GM19467 (cell line): ENCODE measurements around the gene CD1E.
"Not testable (repeated sequence)": the region's sequence is repeated elsewhere in the genome, so short reads cannot be mapped to it uniquely, and the experiment has no call there.

Experiments
- ATAC-seq: cut with Tn5 transposase; IDR thresholded peaks from one replicate; pipeline ENCODE4 v1.9.1; 2021; ENCODE audit warnings: mild to moderate bottlenecking, moderate library complexity; ENCODE audit not compliant: unreplicated experiment

Gene CD1E

DNA sequence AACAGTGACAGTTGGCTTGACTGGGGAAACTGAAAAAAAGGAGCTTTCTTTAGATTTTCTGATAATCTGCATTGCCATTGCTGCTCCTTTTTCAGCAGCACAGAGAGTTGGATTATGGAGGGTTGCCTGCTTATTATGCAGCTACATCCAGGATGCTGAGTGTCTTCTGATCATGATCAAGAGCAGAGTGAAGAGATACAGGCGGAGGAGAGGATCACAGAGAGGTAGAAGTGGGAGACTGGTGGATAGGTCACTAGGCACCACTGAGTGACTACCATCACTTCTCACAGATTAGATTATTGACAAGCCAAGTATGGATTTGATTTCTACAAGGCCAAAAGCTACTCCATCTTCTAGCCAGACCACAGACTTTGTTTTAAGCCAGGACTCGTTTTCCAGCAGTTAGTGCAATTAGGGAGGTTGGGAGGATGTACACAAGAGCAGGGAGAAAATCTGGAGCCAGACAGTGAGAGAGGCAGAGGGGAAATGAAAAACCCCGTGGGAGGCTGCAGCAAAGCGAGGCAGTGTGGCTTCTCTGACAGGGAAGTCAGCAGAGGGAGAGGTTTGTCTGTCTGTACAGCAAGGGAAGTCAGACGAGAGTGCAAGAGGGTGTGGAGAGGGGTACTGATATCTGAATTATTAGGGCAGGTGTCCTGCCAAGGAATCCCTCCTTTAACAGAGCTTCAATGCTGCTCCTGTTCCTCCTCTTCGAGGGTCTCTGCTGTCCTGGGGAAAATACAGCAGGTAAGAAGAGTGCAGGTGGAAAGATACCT, at the start of gene CD1E:
Gene CD1E (plus strand): TSS at position 592 of the 773 bp plus-strand sequence. CDS start 95 bp downstream, at position 687.
- ATAC-seq, result no peak

DNA sequence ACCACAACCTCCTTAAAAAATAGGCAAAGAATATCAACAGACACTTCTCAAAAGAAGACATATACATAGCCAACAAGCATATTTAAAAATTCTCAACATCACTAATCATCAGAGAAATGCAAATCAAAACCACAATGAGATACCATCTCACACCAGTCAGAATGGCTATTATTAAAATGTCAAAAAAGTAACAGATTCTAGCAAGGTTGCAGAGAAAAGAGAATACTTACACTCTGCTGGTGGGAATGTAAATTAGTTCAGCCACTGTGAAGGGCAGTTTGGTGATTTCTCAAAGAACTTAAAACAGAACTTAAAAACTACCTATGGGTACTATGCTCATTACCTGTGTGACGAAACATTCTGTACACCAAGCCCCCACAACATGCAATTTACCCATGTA, 43.1 kb upstream of the CD1E start:
- ATAC-seq, result no peak

DNA sequence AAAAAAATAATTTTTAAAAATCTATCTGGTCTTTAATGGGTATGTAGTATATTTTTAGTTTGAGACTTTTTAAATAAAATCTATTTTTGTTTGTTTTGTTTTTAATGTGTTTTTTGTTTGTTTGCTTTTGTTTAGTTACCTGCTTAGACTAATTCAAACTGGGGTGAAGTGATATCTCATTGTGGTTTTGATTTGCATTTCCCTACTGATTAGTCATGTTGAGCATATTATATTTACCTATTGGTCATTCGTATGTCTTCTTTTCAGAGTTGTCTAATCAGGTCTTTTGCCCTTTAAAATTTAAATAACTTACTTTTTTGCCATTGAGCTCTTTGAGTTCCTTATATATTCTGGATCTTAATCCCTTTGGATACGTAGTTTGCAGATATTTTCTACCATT, 42.6 kb upstream of the CD1E start:
- no peak for ATAC-seq

DNA sequence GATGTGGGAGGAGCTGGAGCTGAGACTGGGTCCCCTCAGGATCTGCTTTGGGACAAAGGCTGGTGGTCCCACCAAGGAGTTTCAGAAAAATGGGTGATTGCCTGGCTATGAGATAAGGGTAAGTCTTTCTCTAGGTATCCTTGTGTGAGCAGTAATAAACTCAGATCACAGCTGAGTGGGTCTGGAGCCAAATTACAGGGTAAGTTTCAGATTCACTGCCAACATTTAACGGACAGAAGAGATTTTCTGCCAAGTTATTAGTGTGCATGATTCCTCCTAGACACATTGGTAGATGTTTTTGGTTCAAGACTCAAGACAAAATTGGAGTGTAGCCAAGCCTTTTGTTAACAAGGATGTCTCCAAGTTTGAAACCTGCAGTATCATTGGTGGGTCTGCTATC, 29.8 kb upstream of the CD1E start:
- no peak for ATAC-seq

DNA sequence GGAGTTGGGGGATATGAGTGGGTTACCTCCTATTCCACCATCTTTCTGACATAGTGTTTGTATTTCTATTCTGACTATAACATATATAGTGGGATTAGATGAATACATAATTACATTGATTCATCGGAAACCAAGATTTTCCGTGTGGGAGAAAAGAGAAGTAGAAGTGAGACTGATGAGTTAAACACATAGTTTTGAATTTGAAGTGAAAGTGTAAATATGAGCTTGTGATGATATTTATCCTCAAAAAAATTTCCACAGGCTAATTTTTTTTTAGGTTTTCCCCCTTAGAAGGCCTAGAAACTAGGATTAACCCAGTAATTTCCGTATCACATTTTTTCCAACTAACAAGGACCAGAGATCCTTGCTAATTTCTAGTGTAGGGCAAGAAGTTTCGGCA, 29.3 kb upstream of the CD1E start:
- no peak for ATAC-seq

DNA sequence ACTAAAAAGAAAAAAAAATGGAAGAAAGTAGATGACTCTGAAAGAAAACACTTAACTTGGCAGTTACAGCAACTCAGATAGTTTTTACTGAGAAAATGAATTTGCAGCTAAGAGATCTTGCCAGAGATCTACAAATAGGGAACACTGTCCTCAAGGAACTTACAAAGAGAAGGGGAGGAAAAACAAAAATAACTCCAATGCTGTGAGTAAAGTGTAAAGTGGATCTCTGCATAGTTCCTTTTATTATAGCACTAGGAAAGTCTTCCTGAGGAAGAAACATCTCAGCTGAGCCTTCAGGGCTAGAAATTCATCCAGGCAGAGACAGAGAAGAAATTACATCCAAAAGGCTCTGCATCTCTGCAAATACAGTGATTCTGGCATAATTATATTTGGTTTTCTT, 26.2 kb upstream of the CD1E start:
- no peak for ATAC-seq

DNA sequence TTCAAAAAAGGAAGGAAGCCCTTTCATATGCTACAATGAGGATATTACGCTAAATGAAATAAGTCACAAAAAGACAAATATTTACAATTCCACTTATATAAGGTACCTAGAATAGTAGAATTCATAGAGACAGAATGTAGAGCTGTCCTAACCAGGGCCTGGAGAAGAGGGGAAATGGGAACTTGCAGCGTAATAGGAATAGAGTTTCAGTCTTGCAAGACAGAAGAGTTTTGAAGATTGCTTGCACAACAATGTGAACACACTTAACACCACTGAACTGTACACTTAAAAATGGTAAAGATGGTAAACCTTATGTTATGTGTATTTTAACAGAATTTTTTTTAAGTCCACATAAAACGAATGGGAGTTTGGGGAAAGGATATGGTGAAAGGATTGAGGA, 25.3 kb upstream of the CD1E start:
- no peak for ATAC-seq

DNA sequence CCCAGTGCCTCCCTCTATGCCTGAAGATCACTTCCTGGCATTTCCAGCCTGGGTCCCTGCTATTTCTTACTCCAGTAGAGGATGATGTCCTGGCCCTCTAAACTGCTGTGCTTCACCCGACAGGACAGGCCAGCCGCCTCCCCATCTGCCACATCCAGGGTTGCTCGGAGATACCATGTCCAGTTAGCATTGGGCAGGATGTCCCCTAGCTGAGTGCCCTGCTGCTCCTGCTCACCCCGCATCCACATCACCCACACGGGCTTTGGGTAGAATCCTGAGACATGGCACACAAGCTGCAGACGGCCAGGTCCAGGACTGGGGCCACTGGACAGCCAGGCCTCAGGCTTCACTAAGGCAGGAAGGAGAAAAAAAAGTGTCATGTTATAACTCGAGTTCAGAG, 24.4 kb upstream of the CD1E start:
- no peak for ATAC-seq

DNA sequence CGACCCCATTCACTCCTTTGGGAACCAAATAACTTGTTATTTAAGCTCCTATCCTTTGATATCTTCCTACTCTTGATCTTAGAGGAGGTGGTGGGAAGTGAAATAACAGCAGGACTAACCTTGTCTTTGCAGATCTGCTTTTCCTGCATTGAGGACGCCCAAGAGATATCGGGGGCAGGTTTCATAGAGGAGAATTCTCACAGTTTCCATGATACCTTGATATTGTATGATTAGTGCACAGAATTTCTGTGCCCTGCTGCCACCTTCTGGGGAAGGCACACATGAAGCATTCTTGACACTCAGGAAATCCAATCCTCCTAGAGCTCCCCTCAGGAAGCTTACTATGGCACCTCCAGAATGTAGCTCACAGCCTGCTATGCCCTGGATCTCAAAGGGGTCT, 24.0 kb upstream of the CD1E start:
- no peak for ATAC-seq

DNA sequence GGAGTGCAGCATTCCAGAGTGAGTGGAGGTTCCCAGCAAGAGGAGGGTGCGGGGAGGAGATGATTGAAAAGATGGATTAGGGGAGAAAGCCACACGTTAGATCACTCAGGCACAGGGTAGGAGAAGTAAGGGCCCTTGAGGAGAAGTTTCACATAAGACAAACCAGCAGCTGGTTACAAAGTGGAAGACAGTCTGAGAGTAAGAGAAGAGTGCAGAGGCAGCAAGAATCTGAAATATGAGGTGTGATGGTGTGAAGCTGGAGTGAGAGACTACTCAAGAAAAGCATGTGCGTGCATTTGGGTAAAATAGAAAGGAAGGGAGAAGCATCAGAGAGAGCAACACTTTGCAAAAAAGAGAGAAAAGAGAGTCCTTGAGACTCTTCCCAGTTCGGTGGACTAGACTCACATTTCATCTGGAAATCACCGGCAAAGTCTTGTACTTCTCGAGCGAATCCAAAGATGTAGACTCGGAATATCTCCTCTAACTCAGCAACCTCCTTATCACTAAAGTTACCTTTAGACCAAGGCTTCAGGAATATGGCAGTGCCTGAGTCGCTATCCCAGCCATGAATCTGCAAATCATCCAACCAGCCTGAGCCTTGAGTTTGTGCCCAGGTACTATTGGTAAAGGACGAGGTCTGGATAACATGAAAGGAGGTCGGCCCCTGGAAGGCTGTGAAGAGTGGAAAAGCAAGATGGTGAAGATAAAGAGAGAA, 23.1 kb upstream of the CD1E start:
- ATAC-seq, result no peak

DNA sequence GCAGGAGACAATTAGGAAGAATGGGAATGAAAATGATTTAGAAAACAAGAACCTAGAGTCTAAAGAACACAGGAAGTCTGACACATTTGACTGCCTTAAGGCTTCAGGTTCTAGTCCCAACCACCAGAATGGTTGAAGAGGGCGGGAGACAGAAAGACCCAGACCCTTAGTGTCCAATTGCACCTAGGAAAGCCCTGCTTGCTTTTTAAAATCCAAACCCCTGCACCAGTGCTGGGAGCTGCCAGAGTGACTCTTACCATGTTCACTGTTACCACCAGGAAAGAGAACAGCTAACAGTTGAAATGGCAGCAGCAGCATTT, 22.6 kb upstream of the CD1E start:
- no peak for ATAC-seq

DNA sequence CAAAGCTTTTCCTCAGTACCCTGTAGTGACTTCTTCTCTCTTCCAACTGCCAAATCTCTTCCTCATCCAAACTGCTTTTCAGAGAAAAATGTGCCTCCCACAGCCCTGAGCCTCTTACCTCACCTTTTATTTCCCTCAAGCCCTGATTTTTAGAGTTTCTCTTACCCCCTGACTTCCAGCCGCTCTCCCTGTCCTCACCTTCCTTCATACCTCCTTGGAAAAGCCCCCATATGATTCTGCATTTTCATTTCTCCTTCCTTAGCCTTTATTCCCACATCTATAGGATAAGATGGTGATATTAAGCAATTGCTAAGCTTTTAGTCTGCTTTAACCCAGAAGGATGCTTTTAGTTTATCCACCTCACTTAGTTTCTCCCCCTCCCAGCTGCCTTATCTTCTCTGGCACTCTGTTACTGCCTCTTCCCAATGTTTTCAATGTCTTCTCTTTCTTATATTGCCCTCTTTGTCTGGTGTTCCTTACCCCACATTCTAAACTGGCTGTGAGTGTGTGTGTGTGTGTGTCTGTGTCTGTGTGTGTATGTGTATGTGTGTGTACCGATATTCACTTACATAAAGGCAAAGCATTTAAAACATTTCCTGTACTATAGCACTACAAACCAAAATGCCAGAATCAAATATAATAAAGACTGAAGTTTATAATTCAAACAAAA, 22.1 kb upstream of the CD1E start, which contains the start of gene CD1B:
Gene CD1B (minus strand): TSS at position 51 of the 670 bp plus-strand sequence. CDS start 108 bp downstream, outside the sequence.
- ATAC-seq, result no peak

DNA sequence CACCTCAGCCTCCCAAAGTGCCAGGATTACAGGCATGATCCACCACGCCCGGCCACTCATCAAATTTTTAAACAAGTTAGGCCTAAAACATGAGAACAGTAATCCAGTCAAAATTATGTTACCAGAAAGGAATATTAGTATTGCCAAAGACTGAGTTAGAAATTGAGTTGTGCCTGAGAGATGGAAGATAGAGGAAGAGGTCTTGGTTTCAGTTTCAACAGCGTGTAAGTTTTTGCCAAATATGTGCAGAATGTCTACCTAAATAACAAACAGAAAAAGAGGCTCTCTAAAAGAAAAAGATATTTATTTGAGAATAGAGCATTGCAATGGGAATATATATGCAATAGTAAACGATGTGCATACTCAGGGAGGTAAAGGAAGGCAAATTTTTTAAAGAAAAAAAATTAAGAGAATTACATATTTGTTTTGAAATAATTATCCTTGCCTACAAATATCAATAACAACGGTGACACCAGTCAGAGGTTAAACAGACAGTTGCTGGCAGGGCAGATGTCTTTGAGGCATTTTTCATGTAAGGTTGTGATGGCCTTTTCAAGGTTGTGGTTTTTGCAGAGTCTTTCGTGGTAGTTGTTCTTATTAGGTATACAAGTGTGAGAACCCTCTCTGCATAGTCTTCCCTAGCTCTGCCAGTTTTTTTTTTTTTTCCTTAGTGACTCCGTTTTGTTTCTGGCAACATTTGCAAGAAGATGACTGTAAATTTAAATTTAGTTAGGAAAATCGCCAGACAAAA, 20.1 kb upstream of the CD1E start:
- ATAC-seq, result no peak

DNA sequence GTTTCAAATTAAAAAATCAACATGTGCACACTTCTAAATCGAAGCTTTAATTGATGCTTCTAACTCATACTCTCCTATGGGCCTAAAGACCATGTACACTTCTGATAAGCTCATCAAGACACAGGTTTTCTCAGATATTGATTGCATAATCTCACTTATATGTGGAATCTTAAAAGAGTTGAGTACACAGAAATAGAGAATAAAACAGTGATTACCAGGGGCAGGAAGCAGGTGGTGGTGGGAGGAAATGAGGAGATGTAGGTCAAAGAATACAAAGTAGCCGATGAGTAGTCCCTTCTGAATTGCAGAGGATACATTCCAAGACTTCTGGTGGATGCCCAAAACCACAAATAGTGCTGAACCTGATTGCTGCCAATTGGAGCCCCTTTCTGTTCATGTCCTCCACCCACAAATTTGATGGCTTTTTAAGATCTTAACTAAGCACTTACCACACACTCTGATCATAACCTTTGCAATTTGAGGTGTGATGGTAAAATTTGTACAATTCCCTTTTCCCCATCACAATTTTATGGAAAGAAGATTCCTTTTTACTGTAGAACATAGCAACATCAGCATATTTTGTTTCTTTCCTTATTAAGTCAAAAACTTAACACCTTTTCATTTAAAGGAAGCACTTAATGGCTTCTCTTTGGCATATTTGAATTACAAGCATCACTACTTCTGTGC, 19.0 kb upstream of the CD1E start:
- ATAC-seq, result no peak

DNA sequence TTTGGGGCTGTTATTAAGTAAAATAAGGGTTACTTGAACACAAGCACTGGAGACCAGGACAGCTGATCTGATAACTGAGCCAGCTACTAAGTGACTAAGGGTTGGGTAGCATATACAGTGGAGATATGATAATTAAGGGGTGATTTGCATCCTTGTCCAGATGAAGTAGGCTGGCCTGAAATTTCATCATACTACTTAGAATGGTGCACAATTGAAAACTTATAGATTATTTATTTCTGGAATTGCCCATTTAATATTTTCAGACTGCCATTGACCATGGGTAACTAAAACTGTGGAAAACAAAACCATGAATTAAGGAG, 18.5 kb upstream of the CD1E start:
- no peak for ATAC-seq

DNA sequence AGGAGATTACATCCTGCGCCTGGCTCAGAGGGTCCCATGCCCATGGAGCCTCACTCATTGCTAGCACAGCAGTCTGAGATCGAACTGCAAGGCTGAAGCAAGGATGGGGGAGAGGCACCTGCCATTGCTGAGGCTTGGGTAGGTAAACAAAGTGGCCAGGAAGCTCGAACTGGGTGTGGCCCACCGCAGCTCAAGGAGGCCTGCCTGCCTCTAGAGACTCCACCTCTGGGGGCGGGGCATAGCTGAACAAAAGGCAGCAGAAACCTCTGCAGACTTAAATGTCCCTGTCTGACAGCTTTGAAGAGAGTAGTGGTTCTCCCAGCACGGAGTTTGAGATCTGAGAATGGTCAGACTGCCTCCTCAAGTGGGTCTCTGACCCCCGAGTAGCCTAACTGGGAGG, 17.3 kb upstream of the CD1E start:
- ATAC-seq, result not testable (repeated sequence)

DNA sequence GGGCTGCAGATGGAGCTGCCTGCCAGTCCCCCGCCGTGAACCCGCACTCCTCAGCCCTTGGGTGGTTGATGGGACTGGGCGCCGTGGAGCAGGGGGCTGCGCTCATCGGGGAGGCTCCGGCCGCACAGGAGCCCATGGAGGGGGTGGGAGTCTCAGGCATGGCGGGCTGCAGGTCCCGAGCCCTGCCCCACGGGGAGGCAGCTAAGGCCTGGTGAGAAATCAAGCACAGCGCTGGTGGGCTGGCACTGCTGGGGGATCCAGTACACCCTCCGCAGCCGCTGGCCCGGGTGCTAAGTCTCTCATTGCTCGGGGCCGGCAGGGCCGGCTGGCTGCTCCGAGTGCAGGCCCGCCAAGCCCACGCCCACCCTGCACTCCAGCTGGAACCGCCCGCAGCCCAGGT, 4.7 kb upstream of the CD1E start:
- not testable (repeated sequence) for ATAC-seq

DNA sequence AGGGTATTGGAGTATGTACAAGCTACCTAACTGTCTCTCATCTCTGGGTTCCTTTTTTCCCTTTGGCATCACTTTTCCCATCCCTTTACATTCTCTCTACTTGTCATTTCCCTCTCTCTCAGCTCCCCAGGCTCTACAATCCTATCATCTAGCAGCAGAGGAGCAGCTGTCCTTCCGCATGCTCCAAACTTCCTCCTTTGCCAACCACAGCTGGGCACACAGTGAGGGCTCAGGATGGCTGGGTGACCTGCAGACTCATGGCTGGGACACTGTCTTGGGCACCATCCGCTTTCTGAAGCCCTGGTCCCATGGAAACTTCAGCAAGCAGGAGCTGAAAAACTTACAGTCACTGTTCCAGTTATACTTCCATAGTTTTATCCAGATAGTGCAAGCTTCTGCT, 561 bp downstream of the CD1E start:
- ATAC-seq, result no peak

DNA sequence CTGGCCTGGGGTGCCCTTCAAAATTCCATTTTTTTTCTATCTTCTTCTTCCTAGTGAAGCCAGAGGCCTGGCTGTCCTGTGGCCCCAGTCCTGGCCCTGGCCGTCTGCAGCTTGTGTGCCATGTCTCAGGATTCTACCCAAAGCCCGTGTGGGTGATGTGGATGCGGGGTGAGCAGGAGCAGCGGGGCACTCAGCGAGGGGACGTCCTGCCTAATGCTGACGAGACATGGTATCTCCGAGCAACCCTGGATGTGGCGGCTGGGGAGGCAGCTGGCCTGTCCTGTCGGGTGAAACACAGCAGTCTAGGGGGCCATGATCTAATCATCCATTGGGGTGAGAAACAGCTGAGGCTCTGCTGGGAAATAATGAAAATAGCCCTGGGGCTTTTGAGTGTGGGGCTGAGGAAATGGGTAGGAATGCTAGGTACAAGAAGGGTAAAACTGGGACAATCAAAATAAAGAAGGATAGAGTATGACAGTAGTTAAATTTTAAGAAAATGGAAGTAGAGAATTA, 2.1 kb downstream of the CD1E start:
- no peak for ATAC-seq

DNA sequence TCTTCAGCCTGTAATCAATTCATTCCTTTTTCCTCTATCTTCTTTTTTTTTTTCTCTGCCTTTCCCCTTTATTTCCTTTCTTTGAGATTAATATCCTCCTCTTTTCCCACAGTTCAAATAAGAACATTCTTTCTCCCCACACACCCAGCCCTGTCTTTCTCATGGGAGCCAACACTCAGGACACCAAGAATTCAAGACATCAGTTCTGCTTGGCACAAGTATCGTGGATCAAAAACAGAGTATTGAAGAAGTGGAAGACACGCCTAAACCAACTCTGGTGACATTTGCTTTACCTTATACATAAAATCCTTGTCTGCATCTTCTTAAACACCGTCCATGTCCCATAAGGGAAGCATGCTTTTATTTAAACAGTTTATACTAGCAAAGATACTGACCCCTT, 2.9 kb downstream of the CD1E start:
- no peak for ATAC-seq

DNA sequence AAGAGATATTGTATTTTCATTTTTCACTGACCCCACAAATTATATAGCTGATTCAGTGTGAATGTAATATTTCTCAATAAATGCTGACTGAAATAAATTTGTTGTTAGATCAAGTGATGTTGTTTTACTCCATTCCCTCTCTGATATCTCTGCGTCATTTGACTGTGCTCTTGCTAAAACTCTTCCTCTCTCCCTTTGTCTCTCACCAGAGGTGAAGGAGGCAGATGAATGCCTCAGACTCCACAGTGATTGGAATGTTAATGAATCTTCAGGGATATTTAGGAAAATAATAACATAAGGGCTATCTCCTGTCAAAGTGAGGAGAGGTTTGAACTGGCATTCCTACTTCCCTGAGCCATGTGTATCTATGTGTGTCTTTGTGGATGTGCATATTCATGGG, 3.7 kb downstream of the CD1E start:
- no peak for ATAC-seq
